H1 (cell line): Measurements from ENCODE around the gene COASY. TPM values are rescaled to one million over a fixed set of nuclear protein-coding genes. Genes with fewer than 3 reads are reported as not detected.

Experiments used
- CTCF ChIA-PET: fragments of 300-600 bp; sonication (Branson Sonifier 250); formaldehyde crosslinking; loops from one replicate; lab custom pipeline; 2021; ENCODE audit not compliant: partially characterized antibody; lab: Charles Lee
- POLR2A ChIA-PET: fragments of 300-600 bp; sonication (Branson Sonifier 250); formaldehyde crosslinking; loops from one replicate; lab custom pipeline; 2021; ENCODE audit warnings: inconsistent platforms; ENCODE audit not compliant: partially characterized antibody; lab: Charles Lee
- DNase-seq, 2 experiments: peaks; one replicate each; pipeline versions ENCODE4 v3.0.0 to v3.0.0-alpha.2; 2010 to 2022; ENCODE audit warnings: low spot score in 2 of 2, low read depth in 1 of 2, mixed read lengths in 1 of 2
- FAIRE-seq: peaks from 2 replicates; lab custom pipeline; 2011; peaks lifted over from hg19 to GRCh38; lab: Jason Lieb, UNC
- H2AFZ ChIP-seq: 2 replicates; pipeline ENCODE4 v1.8.1; 2012; ENCODE audit warnings: low read length, inconsistent platforms
- H2AK5ac ChIP-seq: 2 replicates; pipeline ENCODE4 v1.6.1; 2013; ENCODE audit warnings: low read depth, low read length
- H2BK120ac ChIP-seq: replicated peaks from 2 replicates; pipeline ENCODE3; 2013; ENCODE audit warnings: low read depth, low read length, inconsistent platforms
- H2BK12ac ChIP-seq: 2 replicates; pipeline ENCODE4 v1.6.1; 2013; ENCODE audit warnings: low read depth, low read length
- H2BK15ac ChIP-seq: 2 replicates; pipeline ENCODE4 v1.6.1; 2013; ENCODE audit warnings: low read length
- H2BK20ac ChIP-seq: 2 replicates; pipeline ENCODE4 v1.6.1; 2013; ENCODE audit warnings: low read length
- H2BK5ac ChIP-seq: 2 replicates; pipeline ENCODE4 v1.6.1; 2013; ENCODE audit warnings: low read depth, low read length
- H3K14ac ChIP-seq: 2 replicates; pipeline ENCODE4 v1.6.1; 2013; ENCODE audit warnings: inconsistent platforms; ENCODE audit not compliant: insufficient read length
- H3K18ac ChIP-seq: 2 replicates; pipeline ENCODE4 v1.6.1; 2013; ENCODE audit warnings: low read length; ENCODE audit errors: extremely low read depth
- H3K23ac ChIP-seq: 2 replicates; pipeline ENCODE4 v1.6.1; 2013; ENCODE audit warnings: inconsistent platforms; ENCODE audit not compliant: insufficient read length
- H3K23me2 ChIP-seq: 2 replicates; pipeline ENCODE4 v1.6.1; 2013; ENCODE audit warnings: low read depth, low read length
- H3K27ac ChIP-seq: 2 replicates; pipeline ENCODE4 v1.6.1; 2011; ENCODE audit warnings: low read depth, low read length, inconsistent platforms
- H3K27me3 ChIP-seq, 4 experiments: replicated peaks in 1 of 4; 1 replicate in 1 of 4; 2 replicates in 3 of 4; pipeline versions ENCODE4 v1.6.1 to v1.8.1; 2011 to 2013; ENCODE audit warnings: low read length in 3 of 4, mild to moderate bottlenecking in 3 of 4, inconsistent platforms in 2 of 4, mixed read lengths in 2 of 4, moderate library complexity in 1 of 4; ENCODE audit not compliant: control insufficient read depth in 3 of 4, insufficient read depth in 3 of 4; ENCODE audit errors: extremely low read depth in 1 of 4
- H3K36me3 ChIP-seq, 4 experiments: 2 replicates each; pipeline versions ENCODE4 v1.6.1 to v1.8.1; 2011 to 2013; ENCODE audit warnings: mild to moderate bottlenecking in 4 of 4, low read length in 3 of 4, moderate library complexity in 2 of 4, control low read depth in 1 of 4, inconsistent platforms in 1 of 4; ENCODE audit not compliant: insufficient read depth in 4 of 4, control insufficient read depth in 2 of 4
- H3K4ac ChIP-seq: replicated peaks from 2 replicates; pipeline ENCODE3; 2013; ENCODE audit warnings: low read length, low read depth, mixed read lengths, inconsistent platforms; ENCODE audit not compliant: insufficient read length
- H3K4me1 ChIP-seq, 4 experiments: replicated peaks in 1 of 4; 1 replicate in 1 of 4; 2 replicates in 3 of 4; pipeline versions ENCODE4 v1.6.1 to v1.8.1; 2011 to 2013; ENCODE audit warnings: low read length in 3 of 4, inconsistent platforms in 2 of 4, mixed read lengths in 1 of 4; ENCODE audit not compliant: insufficient read depth in 4 of 4, control insufficient read depth in 3 of 4
- H3K4me2 ChIP-seq, 2 experiments: 2 replicates each; pipeline versions ENCODE4 v1.6.1 to v1.8.1; 2011 to 2013; ENCODE audit warnings: low read depth in 2 of 2, low read length in 2 of 2, control low read depth in 1 of 2, inconsistent platforms in 1 of 2, mild to moderate bottlenecking in 1 of 2; ENCODE audit not compliant: insufficient read depth in 1 of 2
- H3K4me3 ChIP-seq, 4 experiments: fragments of 200-600, 300-600 bp in 1 of 4; sonication (generic), shearing (Covaris generic), sonication (Bioruptor Twin) in 1 of 4; 2 replicates each; pipeline versions ENCODE4 v1.5.1 to v1.8.1; 2011 to 2016; ENCODE audit warnings: low read length in 4 of 4, low read depth in 3 of 4, control low read depth in 2 of 4, inconsistent platforms in 2 of 4, mild to moderate bottlenecking in 2 of 4, mixed read lengths in 1 of 4, moderate library complexity in 1 of 4; ENCODE audit not compliant: insufficient read depth in 2 of 4; ENCODE audit errors: extremely low read depth in 1 of 4
- H3K56ac ChIP-seq: replicated peaks from 2 replicates; pipeline ENCODE3; 2013; ENCODE audit warnings: low read depth, mild to moderate bottlenecking, mixed read lengths, low read length, inconsistent platforms; ENCODE audit not compliant: insufficient read length
- H3K79me1 ChIP-seq: 2 replicates; pipeline ENCODE4 v1.6.1; 2013; ENCODE audit warnings: low read depth, low read length, control low read depth
- H3K79me2 ChIP-seq, 2 experiments: 2 replicates each; pipeline versions ENCODE4 v1.6.1 to v1.8.1; 2012 to 2013; ENCODE audit warnings: low read length in 2 of 2, mild to moderate bottlenecking in 2 of 2, inconsistent platforms in 1 of 2; ENCODE audit not compliant: insufficient read depth in 2 of 2, control insufficient read depth in 1 of 2
- H3K9ac ChIP-seq, 4 experiments: replicated peaks in 1 of 4; 1 replicate in 1 of 4; 2 replicates in 3 of 4; pipeline versions ENCODE4 v1.6.1 to v1.8.1; 2011 to 2013; ENCODE audit warnings: low read depth in 3 of 4, low read length in 3 of 4, control low read depth in 2 of 4, mild to moderate bottlenecking in 2 of 4, moderate library complexity in 2 of 4, inconsistent platforms in 1 of 4; ENCODE audit errors: extremely low read depth in 1 of 4
- H3K9me3 ChIP-seq, 2 experiments: 2 replicates each; pipeline versions ENCODE4 v1.6.1 to v1.8.1; 2012 to 2013; ENCODE audit warnings: mild to moderate bottlenecking in 2 of 2, moderate library complexity in 2 of 2, control low read depth in 1 of 2, inconsistent platforms in 1 of 2, low read depth in 1 of 2, low read length in 1 of 2, mixed read lengths in 1 of 2; ENCODE audit not compliant: insufficient read depth in 2 of 2
- H4K20me1 ChIP-seq, 2 experiments: replicated peaks in 1 of 2; 2 replicates each; pipeline versions ENCODE3 to v1.8.1; 2011 to 2013; ENCODE audit warnings: inconsistent platforms in 2 of 2, low read length in 2 of 2, mild to moderate bottlenecking in 1 of 2; ENCODE audit not compliant: insufficient read depth in 2 of 2, control insufficient read depth in 1 of 2
- H4K5ac ChIP-seq: 2 replicates; pipeline ENCODE4 v1.6.1; 2013; ENCODE audit warnings: low read length, low read depth, mixed read lengths, inconsistent platforms; ENCODE audit not compliant: insufficient read length
- H4K8ac ChIP-seq: 2 replicates; pipeline ENCODE4 v1.8.0; 2013; ENCODE audit warnings: mild to moderate bottlenecking, moderate library complexity, low read length, inconsistent platforms; ENCODE audit not compliant: insufficient read depth; ENCODE audit errors: extremely low read depth
- H4K91ac ChIP-seq: replicated peaks from 2 replicates; pipeline ENCODE3; 2013; ENCODE audit warnings: low read length, mixed read lengths, inconsistent platforms; ENCODE audit not compliant: insufficient read length
- ATF2 ChIP-seq: IDR thresholded peaks from 2 replicates; pipeline ENCODE4 v1.6.1; 2012; ENCODE audit warnings: low read length, inconsistent platforms
- CEBPB ChIP-seq: IDR thresholded peaks from 2 replicates; pipeline ENCODE4 v1.6.1; 2012; ENCODE audit warnings: low read depth, low read length
- CREB1 ChIP-seq: IDR thresholded peaks from 2 replicates; pipeline ENCODE4 v1.6.1; 2012; ENCODE audit warnings: inconsistent platforms
- CTBP2 ChIP-seq: IDR thresholded peaks from 2 replicates; pipeline ENCODE4 v1.7.0; 2011; ENCODE audit warnings: borderline replicate concordance, mild to moderate bottlenecking, moderate library complexity, mixed read lengths, low read length; ENCODE audit not compliant: insufficient read depth, insufficient read length
- EZH2 ChIP-seq: fragments of 200-600 bp; sonication (generic); IDR thresholded peaks from 2 replicates; pipeline ENCODE4 v1.7.1; 2012; ENCODE audit warnings: low read depth, mild to moderate bottlenecking, moderate library complexity, low read length, inconsistent platforms; ENCODE audit not compliant: severe bottlenecking
- NRF1 ChIP-seq: IDR thresholded peaks from 2 replicates; pipeline ENCODE4 v1.6.1; 2011; ENCODE audit warnings: mild to moderate bottlenecking, low read depth, low read length, improper control_type of control experiment
- SIN3A ChIP-seq, 2 experiments: IDR thresholded peaks in 1 of 2; conservative IDR thresholded peaks in 1 of 2; 2 replicates each; pipeline ENCODE4 v1.6.1; 2011 to 2012; ENCODE audit warnings: low read length in 2 of 2, improper control_type of control experiment in 1 of 2, low read depth in 1 of 2, mild to moderate bottlenecking in 1 of 2
- SRF ChIP-seq: IDR thresholded peaks from 2 replicates; pipeline ENCODE4 v1.6.1; 2011; ENCODE audit warnings: mild to moderate bottlenecking, low read depth, low read length, moderate library complexity
- ZNF274 ChIP-seq: IDR thresholded peaks from 2 replicates; pipeline ENCODE4 v1.7.0; 2012; ENCODE audit warnings: low read length, borderline replicate concordance; ENCODE audit errors: extremely low read depth
- WGBS, 2 experiments: shearing (Covaris generic) in 1 of 2; methylation state at CpG; one replicate each; pipeline versions ENCODE4 v1.1.6 to v1.1.7; 2013 to 2015; ENCODE audit warnings: low lambda C conversion rate in 2 of 2, mixed read lengths in 2 of 2, inconsistent platforms in 1 of 2, low coverage in 1 of 2, missing lambda C conversion rate in 1 of 2; ENCODE audit not compliant: insufficient replicate concordance in 2 of 2, insufficient coverage in 1 of 2, insufficient read length in 1 of 2; ENCODE audit errors: extremely low coverage in 1 of 2, missing lambda C conversion rate in 1 of 2; 5-methylcytosine and 5-hydroxymethylcytosine counted together
- polyA plus RNA-seq, 7 experiments: library from polyadenylated mRNA; depleted of rRNA in 3 of 7; stranded (reverse) in 5 of 7; unstranded in 2 of 7; fragments of >200 nt in 5 of 7; fragments of 200-250 nt in 2 of 7; gene quantifications; 1 replicate in 5 of 7; 2 replicates in 1 of 7; 4 replicates in 1 of 7; pipeline versions ENCODE4 v1.2.1 to v1.2.3, GENCODE V29; 2011 to 2013; ENCODE audit warnings: missing spikeins in 2 of 7, mixed read lengths in 2 of 7
- total RNA-seq: library from RNA; stranded (reverse); fragmentation: NEBNext Ultra II Directional; extraction: Animal tissue kit (Norgen Biotek cat#: 25700); gene quantifications from 2 replicates; pipeline ENCODE4 v1.2.1, GENCODE V29; 2021

Gene COASY
- total and polyA plus RNA-seq, 2 of the 8 experiments (the other 6 are each of a cell fraction or from before 2014, with no cell fraction given), result 64.5 to 100 TPM

GRCh38 chr17:42565523-42566214, 3.7 kb downstream of the COASY start:
- WGBS, 2 experiments, result 92% methylated on average over 16 of the region's 16 CpGs; no CpG with 5 or more reads in 1 of the 2 experiments
- Histone ChIP-seq H3K14ac (no peak overlapping the region), H2BK12ac (no peak overlapping the region), H3K27ac (no peak overlapping the region), H2AK5ac (no peak overlapping the region), H3K79me2 (peaks cover 9 to 22% of the 10 kb centered on the region in 2 experiments; a peak in 3 of 4 replicates), H4K8ac (no peak overlapping the region), H3K4me2 (no peak overlapping the region; a peak in 1 of 4 replicates), H2BK5ac (peak overlapping the region; percentile 39; the same call in 1 of the 2 replicates), H3K9me3 (no peaks in the 10 kb centered on the region), H2AFZ (no peak overlapping the region), H3K36me3 (peaks cover 14 to 33% (median 28%) of the 10 kb centered on the region in 4 experiments), H2BK15ac (peak overlapping the region; percentile 29; the same call in 1 of the 2 replicates), H3K79me1 (peaks cover 17% of the 10 kb centered on the region), H3K23me2 (peaks cover 18% of the 10 kb centered on the region), H4K5ac (no peak overlapping the region), H4K91ac (no peak overlapping the region), H3K23ac (no peak overlapping the region), H3K56ac (no peak overlapping the region), H3K27me3 (no peaks in the 10 kb centered on the region), H2BK120ac (no peak overlapping the region), H3K18ac (no peak overlapping the region), H3K4me1 (peaks cover 0 to 21% (median 9%) of the 10 kb centered on the region in 4 experiments; a peak in 5 of 7 replicates), H4K20me1 (peaks cover 0 to 1% of the 10 kb centered on the region in 2 experiments), H3K4ac (no peak overlapping the region), H3K9ac (no peak overlapping the region), H2BK20ac (no peak overlapping the region), H3K4me3 (no peak overlapping the region)
- FAIRE-seq (no peak), DNase-seq (no peak)
- CTCF ChIA-PET, result interaction anchor here (1.0 to 3.9 kb wide), 4 partner anchors 12 to 48 kb away, joined by 3 to 22 read pairs (median 9); partner anchors contain the start of genes HSD17B1 and PSMC3IP
- POLR2A ChIA-PET, result interaction anchor here (0.8 to 8.1 kb wide), 5 partner anchors 10 to 410 kb away, joined by 3 to 74 read pairs (median 3); partner anchors contain the start of genes HSD17B1 and PSMC3IP
- TF ChIP-seq ZNF274, result no peak
- no peak for TF ChIP-seq CTBP2
- no peak for TF ChIP-seq SRF
- TF ChIP-seq EZH2, result no peak
- TF ChIP-seq CREB1, result no peak
- TF ChIP-seq NRF1, result no peak
- no peak for TF ChIP-seq ATF2
- TF ChIP-seq CEBPB, result no peak
- TF ChIP-seq SIN3A (conservative IDR thresholded peaks at IDR 0.05 in 1 of 2, IDR thresholded peaks at IDR 0.05 in 1 of 2; ENCODE audit: low read depth in 1 of 2, low read length in 2 of 2), result no peak
